ENCODE data around the gene KIAA0513. TPM values are rescaled to one million over a fixed set of nuclear protein-coding genes. Genes with fewer than 3 reads are reported as not detected.
A peak's percentile ranks its signal among the peaks of the same experiment; 100 is the strongest.
"Not testable (repeated sequence)": the region's sequence is repeated elsewhere in the genome, so short reads cannot be mapped to it uniquely, and the experiment has no call there.

Gene KIAA0513
- total and polyA plus RNA-seq, 10 donors, result 1.7 to 30.0 (median 21.9) TPM

DNA sequence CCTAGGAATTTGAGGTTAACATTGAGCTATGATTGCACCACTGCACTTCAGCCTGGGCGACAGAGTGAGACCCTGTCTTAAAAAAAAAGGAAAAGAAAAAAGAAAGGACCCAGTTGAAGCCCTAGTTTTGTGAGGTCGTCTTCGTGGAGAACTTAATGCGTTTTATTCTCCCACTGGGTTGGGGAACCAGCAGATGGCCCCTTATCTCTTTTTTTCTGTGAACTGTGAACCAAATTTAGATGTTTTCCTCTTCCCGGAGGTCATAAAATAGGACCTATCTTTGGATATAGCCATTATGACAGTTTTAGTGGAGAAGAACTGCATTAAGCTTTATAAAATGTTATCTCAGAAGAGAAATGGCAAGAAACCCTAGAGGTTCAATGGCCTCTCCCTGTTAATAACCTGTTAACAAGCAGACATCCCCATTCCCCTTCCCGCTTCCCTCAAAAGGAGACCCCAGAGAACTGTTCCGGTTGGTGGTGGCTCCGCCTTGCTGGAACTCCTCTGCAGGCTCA, 23.5 kb downstream of the KIAA0513 start:
- Histone ChIP-seq H3K4me1 (peaks cover 11 to 84% (median 18%) of the 10 kb centered on the region in 6 donors), H3K27ac (no peak overlapping the region), H3K4me3 (no peak overlapping the region), H3K9me3 (no peaks in the 10 kb centered on the region), H3K27me3 (replicated peaks in 1 of 7) (no peaks in the 10 kb centered on the region), H3K36me3 (peaks cover 0 to 10% (median 0%) of the 10 kb centered on the region in 6 donors)
- intact Hi-C loops (cut with DNase I; ENCODE audit: low total_unique reads), result no loop called here
- TF ChIP-seq, protein P1, sequence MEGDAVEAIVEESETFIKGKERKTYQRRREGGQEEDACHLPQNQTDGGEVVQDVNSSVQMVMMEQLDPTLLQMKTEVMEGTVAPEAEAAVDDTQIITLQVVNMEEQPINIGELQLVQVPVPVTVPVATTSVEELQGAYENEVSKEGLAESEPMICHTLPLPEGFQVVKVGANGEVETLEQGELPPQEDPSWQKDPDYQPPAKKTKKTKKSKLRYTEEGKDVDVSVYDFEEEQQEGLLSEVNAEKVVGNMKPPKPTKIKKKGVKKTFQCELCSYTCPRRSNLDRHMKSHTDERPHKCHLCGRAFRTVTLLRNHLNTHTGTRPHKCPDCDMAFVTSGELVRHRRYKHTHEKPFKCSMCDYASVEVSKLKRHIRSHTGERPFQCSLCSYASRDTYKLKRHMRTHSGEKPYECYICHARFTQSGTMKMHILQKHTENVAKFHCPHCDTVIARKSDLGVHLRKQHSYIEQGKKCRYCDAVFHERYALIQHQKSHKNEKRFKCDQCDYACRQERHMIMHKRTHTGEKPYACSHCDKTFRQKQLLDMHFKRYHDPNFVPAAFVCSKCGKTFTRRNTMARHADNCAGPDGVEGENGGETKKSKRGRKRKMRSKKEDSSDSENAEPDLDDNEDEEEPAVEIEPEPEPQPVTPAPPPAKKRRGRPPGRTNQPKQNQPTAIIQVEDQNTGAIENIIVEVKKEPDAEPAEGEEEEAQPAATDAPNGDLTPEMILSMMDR (IDR thresholded peaks at IDR 0.05 in 8 of 11, conservative IDR thresholded peaks at IDR 0.05 in 3 of 11), result no peak
- TF ChIP-seq POLR2A (IDR thresholded peaks at IDR 0.05) (no peak), POLR2AphosphoS5 (IDR thresholded peaks at IDR 0.05) (no peak)
- 68 to 80% (median 75%) methylated on average over 8 of the region's 8 CpGs for WGBS, 5 donors
- no peak for DNase-seq

DNA sequence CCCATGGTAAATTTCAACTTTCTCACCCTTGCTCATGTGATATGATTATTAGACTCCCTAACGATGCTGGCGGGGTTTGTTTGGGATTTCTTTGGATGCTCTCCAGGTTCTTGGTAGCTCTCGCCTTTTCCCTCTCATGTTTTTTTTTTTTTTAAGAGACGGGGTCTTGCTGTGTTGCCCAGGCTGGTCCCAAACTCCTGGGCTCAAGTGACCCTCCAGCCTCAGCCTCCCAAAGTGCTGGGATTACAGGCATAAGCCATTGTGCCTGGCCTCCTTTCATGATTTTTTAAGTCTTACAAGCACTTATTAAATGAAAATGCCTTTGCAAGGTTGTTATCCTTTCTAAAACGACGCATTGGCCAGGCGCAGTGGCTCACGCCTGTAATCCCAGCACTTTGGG, 24.1 kb downstream of the KIAA0513 start:
- H3K4me1 ChIP-seq, result peaks cover 16 to 84% (median 23%) of the 10 kb centered on the region in 6 donors
- H3K36me3 ChIP-seq, result peaks cover 0 to 10% (median 0%) of the 10 kb centered on the region in 6 donors
- H3K4me3 ChIP-seq, result no peak overlapping the region
- intact Hi-C loops (cut with DNase I; ENCODE audit: low total_unique reads), result no loop called here
- H3K27me3 ChIP-seq (replicated peaks in 1 of 7), result no peaks in the 10 kb centered on the region
- WGBS, 5 donors, result 91 to 96% (median 94%) methylated on average over 8 of the region's 8 CpGs
- no peak overlapping the region for H3K27ac ChIP-seq
- H3K9me3 ChIP-seq, result no peaks in the 10 kb centered on the region
- DNase-seq, result no peak
- TF ChIP-seq, protein P1 (IDR thresholded peaks at IDR 0.05 in 8 of 11, conservative IDR thresholded peaks at IDR 0.05 in 3 of 11), result no peak
- TF ChIP-seq POLR2A (IDR thresholded peaks at IDR 0.05) (no peak), POLR2AphosphoS5 (IDR thresholded peaks at IDR 0.05) (no peak)

DNA sequence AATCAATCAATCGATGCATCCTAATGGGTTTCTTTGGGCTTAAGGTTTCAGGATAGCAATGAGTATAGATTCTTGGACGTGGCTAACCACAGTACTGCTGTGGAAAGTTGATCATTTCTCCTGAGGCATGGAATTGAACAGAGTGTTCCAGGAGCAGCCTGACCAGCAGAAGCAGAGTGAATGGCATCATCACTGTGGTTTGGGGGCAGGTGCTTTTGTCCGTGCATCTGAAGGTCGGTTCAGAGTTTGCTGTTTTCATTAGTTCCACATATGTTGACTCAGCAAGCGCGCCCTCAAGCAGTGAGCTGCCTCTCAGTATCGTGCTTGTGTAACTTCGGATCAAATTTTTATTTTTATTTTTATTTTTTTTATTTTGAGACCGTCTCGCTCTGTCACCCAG, 24.9 kb downstream of the KIAA0513 start:
- 85 to 92% (median 87%) methylated on average over 10 of the region's 10 CpGs for WGBS, 5 donors
- Histone ChIP-seq H3K4me3 (no peak overlapping the region), H3K27me3 (replicated peaks in 1 of 7) (no peaks in the 10 kb centered on the region), H3K9me3 (no peaks in the 10 kb centered on the region), H3K27ac (peak overlapping the region in 1 of 8 donors; percentile 16), H3K36me3 (peaks cover 0 to 8% (median 0%) of the 10 kb centered on the region in 6 donors), H3K4me1 (peaks cover 25 to 84% (median 30%) of the 10 kb centered on the region in 6 donors)
- no peak for DNase-seq
- intact Hi-C loops (cut with DNase I; ENCODE audit: low total_unique reads), result no loop called here
- no peak for TF ChIP-seq POLR2A (IDR thresholded peaks at IDR 0.05)
- TF ChIP-seq, protein P1 (IDR thresholded peaks at IDR 0.05 in 8 of 11, conservative IDR thresholded peaks at IDR 0.05 in 3 of 11), result no peak
- no peak for TF ChIP-seq POLR2AphosphoS5 (IDR thresholded peaks at IDR 0.05)

DNA sequence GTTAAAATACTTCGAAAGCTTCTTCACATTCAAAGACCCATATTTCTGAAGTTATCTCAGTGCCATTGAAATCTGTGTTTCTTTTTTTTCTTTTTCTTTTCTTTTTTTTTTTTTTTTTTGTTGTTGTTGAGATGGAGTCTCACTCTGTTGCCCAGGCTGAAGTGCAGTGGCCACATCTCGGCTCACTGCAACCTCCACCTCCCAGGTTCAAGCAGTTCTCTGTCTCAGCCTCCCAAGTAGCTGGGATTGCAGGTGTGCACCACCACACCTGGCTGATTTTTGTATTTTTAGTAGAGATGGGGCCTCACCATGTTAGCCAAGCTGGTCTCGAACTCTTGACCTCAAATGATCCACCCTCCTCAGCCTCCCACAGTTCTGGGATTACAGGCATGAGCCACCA, 26.7 kb downstream of the KIAA0513 start:
- peaks cover 0 to 21% (median 0%) of the 10 kb centered on the region in 6 donors for H3K36me3 ChIP-seq
- H3K4me1 ChIP-seq, result peaks cover 27 to 87% (median 38%) of the 10 kb centered on the region in 6 donors
- H3K27me3 ChIP-seq (replicated peaks in 1 of 7); intact Hi-C loops (cut with DNase I; ENCODE audit: low total_unique reads); H3K9me3 ChIP-seq; DNase-seq: not testable (repeated sequence)
- peak overlapping the region in 1 of 8 donors; percentile 61 for H3K4me3 ChIP-seq
- WGBS, 5 donors, result 81 to 97% (median 94%) methylated on average over 3 of the region's 3 CpGs
- peak overlapping the region in 6 of 8 donors; percentile 87 to 95 (median 90) for H3K27ac ChIP-seq

Measured in spleen (tissue), 11 donors.